ENCODE measurements around the gene CDH24. TPM values are rescaled to one million over a fixed set of nuclear protein-coding genes. Genes with fewer than 3 reads are reported as not detected.

The CDH24 gene
- total and polyA plus RNA-seq, 2 donors (not counting 3 experiments of a cell fraction or from before 2014, with no cell fraction given), result 21.7 to 52.9 TPM

DNA sequence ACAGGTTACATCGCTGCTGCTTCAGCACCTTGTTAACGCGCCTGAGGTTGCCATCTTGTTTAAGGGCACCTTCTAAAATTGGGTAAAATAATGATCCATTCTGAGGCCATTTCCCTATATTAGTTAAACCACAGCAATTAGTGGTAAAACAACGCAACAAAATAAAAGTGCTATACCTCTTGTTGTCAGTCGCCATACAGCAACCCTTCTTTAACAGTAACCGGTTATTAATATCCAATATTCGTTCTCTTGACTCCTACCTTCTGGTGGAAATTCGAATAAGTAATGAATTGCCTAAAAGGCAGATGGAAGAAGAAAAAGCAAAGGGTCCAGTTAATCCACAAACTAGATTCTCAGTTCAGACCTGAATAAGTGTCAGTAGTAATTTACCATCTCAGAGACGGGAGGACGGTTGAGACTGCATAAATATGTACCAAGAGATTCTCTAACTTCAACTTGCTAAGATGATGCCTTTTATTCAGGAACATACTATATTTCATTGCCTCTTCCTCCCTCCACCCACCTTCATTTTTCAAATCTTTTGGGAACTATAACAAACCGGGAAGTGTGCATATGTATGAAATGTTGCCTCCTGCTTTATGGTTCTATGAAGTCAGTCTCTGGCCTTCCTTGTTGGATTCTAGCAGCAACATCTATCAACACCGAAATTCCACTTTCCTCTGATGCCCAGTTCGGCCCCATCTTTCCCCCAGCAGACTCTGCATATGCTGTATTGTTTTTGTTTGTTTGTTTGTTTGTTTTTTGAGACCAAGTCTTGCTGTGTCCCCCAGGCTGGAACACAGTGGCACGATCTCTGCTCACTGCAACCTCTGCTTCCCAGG, 21.8 kb downstream of the CDH24 start:
- Histone ChIP-seq H3K4me3 (replicated peaks in 1 of 3; ENCODE audit: insufficient read depth in 1 of 3, low read depth in 1 of 3, low read length in 3 of 3) (peak overlapping the region in 1 of 3 experiments; percentile 88), H3K4me2 (ENCODE audit: insufficient read depth, low read length) (peak overlapping the region; percentile 66), H3K27me3 (ENCODE audit: control insufficient read depth in 2 of 2, insufficient read depth in 2 of 2, low read length in 2 of 2) (no peaks in the 10 kb centered on the region), H4K20me1 (replicated peaks; ENCODE audit: control insufficient read depth, extremely low read depth, insufficient read depth, low read length) (no peaks in the 10 kb centered on the region), H3K79me2 (ENCODE audit: control insufficient read depth, insufficient read depth, low read length) (peaks cover 25% of the 10 kb centered on the region), H3K27ac (ENCODE audit: insufficient read depth, low read depth, low read length) (peak overlapping the region; percentile 88), H3K9me3 (replicated peaks; ENCODE audit: control insufficient read depth, insufficient read depth, low read length) (no peaks in the 10 kb centered on the region), H3K9me1 (replicated peaks; ENCODE audit: control insufficient read depth, extremely low read depth, insufficient read depth, low read length) (no peaks in the 10 kb centered on the region), H3K9ac (replicated peaks; ENCODE audit: extremely low read depth, insufficient read depth, low read length) (peak overlapping the region; percentile 93), H2AFZ (ENCODE audit: low read depth, low read length) (peak overlapping the region; percentile 88), H3K36me3 (ENCODE audit: control insufficient read depth in 2 of 2, extremely low read depth in 1 of 2, insufficient read depth in 2 of 2, low read length in 2 of 2) (peaks cover 8 to 9% of the 10 kb centered on the region in 2 experiments), H3K4me1 (ENCODE audit: control insufficient read depth, extremely low read depth, insufficient read depth, low read length) (peaks cover 12% of the 10 kb centered on the region)
- BruUV-seq (replicated peaks), result TSS peak; percentile 66
- CTCF ChIA-PET, result interaction anchor here (1.0 to 4.4 kb wide), 3 partner anchors 23 to 49 kb away, joined by 4 to 23 read pairs (median 8); no protein-coding TSS in a partner anchor
- TF ChIP-seq EZH2 (IDR thresholded peaks at IDR 0.05; ENCODE audit: borderline replicate concordance, low read depth, low read length, severe bottlenecking), result no peak
- TF ChIP-seq, protein P1, sequence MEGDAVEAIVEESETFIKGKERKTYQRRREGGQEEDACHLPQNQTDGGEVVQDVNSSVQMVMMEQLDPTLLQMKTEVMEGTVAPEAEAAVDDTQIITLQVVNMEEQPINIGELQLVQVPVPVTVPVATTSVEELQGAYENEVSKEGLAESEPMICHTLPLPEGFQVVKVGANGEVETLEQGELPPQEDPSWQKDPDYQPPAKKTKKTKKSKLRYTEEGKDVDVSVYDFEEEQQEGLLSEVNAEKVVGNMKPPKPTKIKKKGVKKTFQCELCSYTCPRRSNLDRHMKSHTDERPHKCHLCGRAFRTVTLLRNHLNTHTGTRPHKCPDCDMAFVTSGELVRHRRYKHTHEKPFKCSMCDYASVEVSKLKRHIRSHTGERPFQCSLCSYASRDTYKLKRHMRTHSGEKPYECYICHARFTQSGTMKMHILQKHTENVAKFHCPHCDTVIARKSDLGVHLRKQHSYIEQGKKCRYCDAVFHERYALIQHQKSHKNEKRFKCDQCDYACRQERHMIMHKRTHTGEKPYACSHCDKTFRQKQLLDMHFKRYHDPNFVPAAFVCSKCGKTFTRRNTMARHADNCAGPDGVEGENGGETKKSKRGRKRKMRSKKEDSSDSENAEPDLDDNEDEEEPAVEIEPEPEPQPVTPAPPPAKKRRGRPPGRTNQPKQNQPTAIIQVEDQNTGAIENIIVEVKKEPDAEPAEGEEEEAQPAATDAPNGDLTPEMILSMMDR (IDR thresholded peaks at IDR 0.05; ENCODE audit: extremely low read depth in 1 of 2, insufficient read depth in 1 of 2, low read depth in 1 of 2, low read length in 2 of 2), result no peak
- TF ChIP-seq FOS (IDR thresholded peaks at IDR 0.05; ENCODE audit: borderline replicate concordance, insufficient read depth, low read length), result no peak
- TF ChIP-seq POLR2A (IDR thresholded peaks at IDR 0.05; ENCODE audit: low read depth, low read length), result no peak
- no peak for TF ChIP-seq POLR2AphosphoS5 (IDR thresholded peaks at IDR 0.05; ENCODE audit: insufficient read depth, low read depth, low read length)
- TF ChIP-seq, protein P2, sequence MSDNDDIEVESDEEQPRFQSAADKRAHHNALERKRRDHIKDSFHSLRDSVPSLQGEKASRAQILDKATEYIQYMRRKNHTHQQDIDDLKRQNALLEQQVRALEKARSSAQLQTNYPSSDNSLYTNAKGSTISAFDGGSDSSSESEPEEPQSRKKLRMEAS (IDR thresholded peaks at IDR 0.05; ENCODE audit: insufficient read depth, insufficient read length), result no peak
- no peak for TF ChIP-seq MYC (IDR thresholded peaks at IDR 0.05; ENCODE audit: low read depth, low read length)
- no peak for TF ChIP-seq GATA2 (IDR thresholded peaks at IDR 0.05; ENCODE audit: insufficient read depth, insufficient read length, low read depth, low read length)
- TF ChIP-seq JUN (IDR thresholded peaks at IDR 0.05; ENCODE audit: borderline replicate concordance, insufficient read depth, insufficient read length, low read depth), result no peak
- POLR2A ChIA-PET, result no interaction called here
- intact Hi-C loops (cut with micrococcal nuclease) (loop anchor here (1.0 to 2.0 kb wide), 3 partner anchors 12 to 29 kb away; no protein-coding TSS in a partner anchor), dilution Hi-C loops (cut with MboI; ENCODE audit: extremely low pct_ligation_motif_present, low sequenced_read_pairs) (no loop called here)
- FAIRE-seq, result peak; percentile 24
- no peak for DNase-seq (ENCODE audit: low read depth, low spot score)
